ENCODE measurements around the gene MUC5AC.

Gene MUC5AC

GRCh38 chr11:1201395-1202153 lies 43.8 kb downstream of the MUC5AC start:
- no peak for DNase-seq (ENCODE audit: low read depth)
- no peak overlapping the region for H3K4me3 ChIP-seq (ENCODE audit: low read depth, low read length)
- TF ChIP-seq, protein P1, sequence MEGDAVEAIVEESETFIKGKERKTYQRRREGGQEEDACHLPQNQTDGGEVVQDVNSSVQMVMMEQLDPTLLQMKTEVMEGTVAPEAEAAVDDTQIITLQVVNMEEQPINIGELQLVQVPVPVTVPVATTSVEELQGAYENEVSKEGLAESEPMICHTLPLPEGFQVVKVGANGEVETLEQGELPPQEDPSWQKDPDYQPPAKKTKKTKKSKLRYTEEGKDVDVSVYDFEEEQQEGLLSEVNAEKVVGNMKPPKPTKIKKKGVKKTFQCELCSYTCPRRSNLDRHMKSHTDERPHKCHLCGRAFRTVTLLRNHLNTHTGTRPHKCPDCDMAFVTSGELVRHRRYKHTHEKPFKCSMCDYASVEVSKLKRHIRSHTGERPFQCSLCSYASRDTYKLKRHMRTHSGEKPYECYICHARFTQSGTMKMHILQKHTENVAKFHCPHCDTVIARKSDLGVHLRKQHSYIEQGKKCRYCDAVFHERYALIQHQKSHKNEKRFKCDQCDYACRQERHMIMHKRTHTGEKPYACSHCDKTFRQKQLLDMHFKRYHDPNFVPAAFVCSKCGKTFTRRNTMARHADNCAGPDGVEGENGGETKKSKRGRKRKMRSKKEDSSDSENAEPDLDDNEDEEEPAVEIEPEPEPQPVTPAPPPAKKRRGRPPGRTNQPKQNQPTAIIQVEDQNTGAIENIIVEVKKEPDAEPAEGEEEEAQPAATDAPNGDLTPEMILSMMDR (IDR thresholded peaks at IDR 0.05; ENCODE audit: insufficient read depth, low read depth, low read length, missing control alignments), result no peak

GRCh38 chr11:1202154-1202775 lies 44.5 kb downstream of the MUC5AC start:
- peak; percentile 13 for DNase-seq (ENCODE audit: low read depth)
- no peak overlapping the region for H3K4me3 ChIP-seq (ENCODE audit: low read depth, low read length)

DNA sequence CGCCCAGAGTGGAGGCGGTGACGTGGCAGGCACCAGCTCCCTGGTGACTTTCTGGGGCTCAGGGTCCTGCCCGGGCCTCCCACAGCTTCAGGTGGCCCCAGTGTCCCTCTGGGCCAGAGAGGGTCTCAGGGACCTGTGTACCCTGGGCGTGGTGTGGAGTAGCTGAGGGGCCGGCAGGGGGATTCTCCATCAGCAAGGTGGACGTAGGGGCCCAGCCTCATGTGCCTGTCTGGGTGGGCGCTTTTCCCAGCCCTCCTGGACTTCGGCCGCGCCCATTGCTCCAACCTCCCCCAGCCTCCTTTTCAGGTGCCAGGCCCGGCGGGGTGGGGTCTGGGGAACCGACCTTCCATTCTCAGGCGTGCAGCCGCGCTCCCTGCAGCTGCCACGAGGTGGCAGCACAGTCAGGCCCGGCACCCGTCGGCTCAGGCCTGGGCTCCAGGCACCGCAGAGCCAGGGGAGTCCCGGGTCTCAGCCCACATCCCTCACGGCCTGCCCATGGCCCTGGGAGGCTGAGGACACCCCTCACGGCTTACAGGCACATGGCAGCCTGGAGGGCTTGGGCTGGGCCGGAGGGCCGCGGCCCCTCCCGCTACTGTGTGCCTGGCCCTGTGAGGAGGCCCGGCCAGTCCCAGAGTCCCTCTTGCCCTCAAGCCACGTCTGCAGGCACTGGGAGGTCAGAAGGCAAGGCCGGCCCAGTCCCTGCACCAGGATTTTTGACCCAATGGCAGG lies 45.2 kb downstream of the MUC5AC start:
- H3K4me3 ChIP-seq (ENCODE audit: low read depth, low read length), result no peak overlapping the region
- DNase-seq (ENCODE audit: low read depth), result peak; percentile 47
- TF ChIP-seq, protein P1 (IDR thresholded peaks at IDR 0.05; ENCODE audit: insufficient read depth, low read depth, low read length, missing control alignments), result peak; percentile 93

More at GRCh38 chr11:1202154-1202775, 44.5 kb downstream of the MUC5AC start:
- TF ChIP-seq, protein P1 (IDR thresholded peaks at IDR 0.05; ENCODE audit: insufficient read depth, low read depth, low read length, missing control alignments), result no peak

DNA sequence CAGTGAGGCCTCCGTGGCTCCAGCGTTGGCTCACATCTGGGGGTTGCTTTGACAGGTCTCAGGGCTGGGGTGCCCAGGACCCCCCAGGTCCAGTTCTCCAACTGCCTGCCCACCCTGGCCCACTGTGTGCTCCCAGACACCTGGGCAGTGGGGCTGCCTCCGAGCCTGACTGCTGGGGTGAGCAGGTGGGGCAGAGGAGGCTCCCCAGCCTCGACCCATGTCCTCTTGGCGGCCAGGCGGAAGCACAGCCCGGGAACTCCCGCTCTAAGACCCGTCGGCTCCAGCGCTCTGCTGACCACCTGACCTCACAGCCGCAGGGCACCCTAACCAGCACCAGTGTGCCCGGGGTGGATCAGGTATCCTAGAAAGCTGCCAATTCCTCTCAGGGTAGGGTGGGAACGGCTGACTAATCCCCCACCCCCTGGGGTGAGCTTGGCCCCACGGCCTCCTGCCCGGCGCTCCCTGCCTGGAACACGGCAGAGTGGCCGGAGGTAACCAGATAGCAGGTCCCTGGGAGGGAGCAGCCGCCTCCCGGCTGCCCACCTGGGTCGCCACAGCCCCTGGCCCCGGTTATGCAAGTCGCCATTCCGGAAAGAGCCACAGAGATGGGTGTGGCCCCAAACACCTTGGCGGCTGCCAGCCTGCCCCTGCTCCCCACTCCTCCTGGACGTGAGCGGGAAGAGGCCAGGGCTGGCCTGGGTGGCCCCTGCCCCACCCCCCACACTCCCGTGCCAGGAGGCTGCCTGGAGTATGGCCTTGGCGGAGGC lies 45.9 kb downstream of the MUC5AC start:
- TF ChIP-seq, protein P1 (IDR thresholded peaks at IDR 0.05; ENCODE audit: insufficient read depth, low read depth, low read length, missing control alignments), result no peak
- H3K4me3 ChIP-seq (ENCODE audit: low read depth, low read length), result no peak overlapping the region
- no peak for DNase-seq (ENCODE audit: low read depth)

GRCh38 chr11:1204381-1205101 lies 46.8 kb downstream of the MUC5AC start:
- TF ChIP-seq, protein P1 (IDR thresholded peaks at IDR 0.05; ENCODE audit: insufficient read depth, low read depth, low read length, missing control alignments), result no peak
- no peak for DNase-seq (ENCODE audit: low read depth)
- no peak overlapping the region for H3K4me3 ChIP-seq (ENCODE audit: low read depth, low read length)

All from GM12865 (cell line).